NCI-H345 (cell line): ENCODE data around the gene PTPRN2.
"Not testable (repeated sequence)": the region's sequence is repeated elsewhere in the genome, so short reads cannot be mapped to it uniquely, and the experiment has no call there.

Experiments
- DNase-seq: peaks from one replicate; lab custom pipeline; 2025; lab: John Stamatoyannopoulos, UW

PTPRN2 gene

DNA sequence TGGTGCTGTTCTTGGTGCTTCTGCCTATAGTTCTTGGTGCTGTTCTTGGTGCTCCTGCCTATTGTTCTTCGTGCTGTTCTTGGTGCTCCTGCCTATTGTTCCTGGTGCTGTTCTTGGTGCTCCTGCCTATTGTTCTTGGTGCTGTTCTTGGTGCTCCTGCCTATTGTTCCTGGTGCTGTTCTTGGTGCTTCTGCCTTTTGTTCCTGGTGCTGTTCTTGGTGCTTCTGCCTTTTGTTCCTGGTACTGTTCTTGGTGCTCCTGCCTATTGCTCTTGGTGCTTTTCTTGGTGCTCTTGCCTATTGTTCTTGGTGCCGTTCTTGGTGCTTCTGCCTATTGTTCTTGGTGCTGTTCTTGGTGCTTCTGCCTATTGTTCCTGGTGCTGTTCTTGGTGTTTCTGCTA lies 71.1 kb downstream of the PTPRN2 start:
- no peak for DNase-seq

DNA sequence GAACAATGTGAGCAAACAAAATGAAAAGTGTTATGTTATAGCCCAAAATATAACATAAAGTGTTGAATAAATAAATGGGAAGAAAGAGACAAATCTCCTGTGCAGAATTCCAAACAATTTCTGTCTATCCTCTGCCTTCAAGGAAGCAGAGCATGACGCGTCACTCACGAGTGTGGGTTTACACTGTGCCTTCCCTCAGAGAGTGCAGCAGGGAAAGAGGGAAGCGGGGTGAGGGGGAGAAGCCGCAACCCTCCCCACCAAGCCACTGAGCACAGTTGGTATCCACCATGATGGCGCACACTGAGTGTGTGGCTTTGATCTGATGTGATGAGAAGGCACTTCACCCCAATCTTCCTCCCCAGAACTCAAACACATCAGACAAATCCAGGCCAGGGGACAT lies 74.8 kb downstream of the PTPRN2 start:
- no peak for DNase-seq

DNA sequence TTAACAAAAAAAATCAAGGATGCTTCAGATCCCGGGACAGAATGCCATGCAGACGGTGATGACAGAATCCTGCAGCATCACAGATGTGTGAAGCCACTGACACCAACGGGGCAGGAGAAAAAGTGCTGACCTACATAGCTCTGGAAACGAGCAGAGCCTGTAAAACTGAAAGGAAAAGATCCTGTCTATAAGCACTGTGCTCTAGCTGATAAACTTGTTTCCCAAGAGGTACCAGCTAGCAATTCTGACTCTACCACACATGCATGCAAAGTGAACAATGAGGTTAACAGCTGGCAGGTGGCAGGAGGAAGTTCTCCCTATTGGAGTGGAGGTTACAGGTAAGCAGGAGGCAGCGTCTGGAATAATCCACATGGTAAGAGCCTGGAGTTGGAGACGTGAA lies 75.6 kb downstream of the PTPRN2 start:
- no peak for DNase-seq

DNA sequence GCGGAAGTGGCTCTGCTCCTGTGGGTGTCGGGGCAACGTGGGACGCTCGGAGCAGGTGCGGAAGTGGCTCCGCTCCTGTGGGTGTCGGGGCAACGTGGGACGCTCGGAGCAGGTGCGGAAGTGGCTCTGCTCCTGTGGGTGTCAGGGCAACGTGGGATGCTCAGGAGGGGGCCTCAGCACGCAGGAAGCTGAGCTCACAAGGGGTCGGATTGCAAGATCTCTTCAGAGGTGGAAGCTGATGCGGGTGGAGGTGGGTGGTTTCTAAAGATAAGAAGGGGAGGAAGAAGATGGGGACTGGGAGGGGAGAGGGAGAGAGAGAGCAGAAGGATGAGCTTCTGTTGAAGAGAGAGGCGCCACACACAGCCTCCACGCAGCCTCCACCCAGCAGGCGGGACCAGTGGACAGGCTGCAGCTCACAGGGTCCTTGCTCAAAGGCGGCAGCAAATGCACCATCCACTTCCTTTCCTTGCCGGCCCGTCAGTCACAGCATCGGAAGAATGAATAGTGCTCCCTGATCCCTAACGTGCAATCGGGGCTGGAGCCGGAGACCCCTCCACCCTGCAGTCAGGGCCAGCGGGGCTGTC lies 78.7 kb downstream of the PTPRN2 start:
- no peak for DNase-seq

DNA sequence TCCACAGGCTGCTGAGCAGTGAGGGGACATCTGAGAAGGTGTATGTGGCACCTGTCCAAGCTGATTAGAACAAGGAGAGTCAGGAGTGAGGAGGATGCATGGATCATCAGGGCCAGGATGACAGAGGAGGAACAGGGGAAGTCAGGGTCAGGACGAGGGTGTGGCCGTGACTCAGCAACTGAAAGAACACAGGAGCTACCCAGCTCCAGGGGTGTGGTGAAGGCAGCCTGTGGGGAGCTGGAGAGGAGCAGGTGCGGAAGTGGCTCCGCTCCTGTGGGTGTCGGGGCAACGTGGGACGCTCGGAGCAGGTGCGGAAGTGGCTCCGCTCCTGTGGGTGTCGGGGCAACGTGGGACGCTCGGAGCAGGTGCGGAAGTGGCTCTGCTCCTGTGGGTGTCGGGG lies 79.3 kb downstream of the PTPRN2 start:
- not testable (repeated sequence) for DNase-seq

DNA sequence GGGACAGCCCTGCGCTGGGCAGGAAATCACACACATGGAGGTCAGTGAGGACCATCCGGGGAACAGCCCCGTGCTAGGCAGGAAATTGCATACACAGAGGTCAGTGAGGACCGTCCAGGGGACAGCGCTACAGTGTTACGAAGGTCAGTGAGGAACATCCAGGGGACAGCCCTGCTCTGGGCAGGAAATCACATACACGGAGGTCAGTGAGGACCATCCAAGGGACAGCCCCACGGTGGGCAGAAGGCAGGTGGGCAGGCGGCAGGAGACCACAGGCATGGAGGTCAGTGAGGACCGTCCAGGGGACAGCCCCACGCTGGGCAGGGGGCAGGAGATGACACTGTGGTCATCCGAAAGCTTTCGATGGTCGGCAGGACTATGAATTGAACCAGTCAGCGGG lies 79.7 kb downstream of the PTPRN2 start:
- DNase-seq: no peak

DNA sequence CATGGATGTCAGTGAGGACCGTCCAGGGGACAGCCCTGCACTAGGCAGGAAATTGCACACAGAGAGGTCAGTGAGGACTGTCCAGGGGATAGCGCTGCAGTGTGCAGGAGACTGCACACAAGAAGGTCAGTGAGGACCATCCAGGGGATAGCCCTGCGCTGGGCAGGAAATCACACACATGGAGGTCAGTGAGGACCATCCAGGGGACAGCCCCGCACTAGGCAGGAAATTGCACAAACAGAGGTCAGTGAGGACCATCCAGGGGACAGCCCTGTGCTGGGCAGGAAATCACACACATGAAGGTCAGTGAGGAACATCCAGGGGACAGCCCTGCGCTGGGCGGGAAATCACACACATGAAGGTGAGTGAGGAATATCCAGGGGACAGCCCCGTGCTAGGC lies 80.4 kb downstream of the PTPRN2 start:
- not testable (repeated sequence) for DNase-seq

DNA sequence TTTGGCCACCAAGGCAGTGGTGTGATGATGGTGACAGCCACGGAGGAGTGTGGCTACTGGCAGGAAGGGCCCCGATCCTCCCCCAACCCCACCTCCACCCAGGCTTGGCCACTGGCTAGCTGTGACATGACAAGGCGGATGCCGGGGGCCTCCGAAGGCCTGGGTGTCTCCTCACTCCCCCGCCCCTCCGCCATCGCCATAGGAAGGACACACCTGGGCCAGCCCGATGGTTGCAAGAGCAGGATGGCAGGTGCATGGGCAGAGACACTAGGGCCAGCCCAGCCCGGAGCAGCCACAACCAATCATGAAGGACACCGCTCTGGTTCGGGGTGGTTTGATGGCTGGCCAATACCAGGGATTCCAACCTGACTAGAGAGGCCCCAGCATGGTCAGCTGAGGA lies 81.0 kb downstream of the PTPRN2 start:
- no peak for DNase-seq

DNA sequence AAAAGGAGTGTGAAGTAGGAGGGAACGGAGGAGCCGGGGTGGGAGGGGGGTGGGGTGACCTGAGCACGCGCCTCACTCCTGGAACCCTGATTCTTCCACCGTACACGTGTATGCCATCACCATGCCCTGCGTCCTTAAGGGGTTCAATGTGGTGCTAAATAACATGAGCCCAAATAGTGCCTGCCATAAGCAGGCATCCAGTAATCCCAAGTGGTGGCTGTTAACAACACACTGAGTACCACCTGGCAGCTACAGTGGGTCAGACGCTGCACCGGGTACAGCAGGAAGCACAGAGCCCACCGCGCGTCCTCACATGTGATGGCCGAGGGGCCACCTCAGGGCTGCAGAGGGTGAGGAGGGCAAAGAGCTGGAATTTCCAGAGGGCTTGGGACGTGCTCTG lies 81.9 kb downstream of the PTPRN2 start:
- DNase-seq: no peak

DNA sequence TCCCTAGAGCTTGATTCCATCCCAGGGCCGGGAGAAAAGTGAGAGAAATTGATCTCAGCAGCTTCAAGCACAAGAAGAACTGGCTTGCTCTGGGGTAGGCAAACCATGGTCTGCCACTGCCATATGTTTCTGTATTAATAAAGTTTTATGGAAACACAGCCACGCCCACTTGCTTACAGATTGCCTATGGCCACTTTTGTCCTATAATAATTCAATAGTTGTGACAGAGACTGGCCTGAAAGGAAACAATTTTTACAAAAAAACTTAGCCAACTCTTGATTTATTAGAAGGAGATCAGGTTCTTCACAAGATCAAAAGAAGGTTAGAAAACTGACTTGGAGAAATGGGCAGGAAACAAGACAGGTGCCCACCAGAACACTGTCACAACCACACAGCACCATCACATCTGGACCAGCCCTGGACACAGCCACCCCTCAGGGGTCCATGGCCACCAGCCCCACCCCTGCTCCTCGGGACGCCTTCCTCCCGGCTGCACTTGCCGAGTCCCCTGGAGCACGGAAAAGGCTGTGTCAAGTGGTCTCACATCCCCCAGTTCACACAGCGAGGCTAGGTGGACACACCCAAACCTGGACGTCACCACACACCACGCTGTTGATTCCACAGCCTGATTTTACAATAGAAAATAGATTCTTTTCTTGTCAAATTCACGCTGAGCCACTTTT lies 85.4 kb downstream of the PTPRN2 start:
- no peak for DNase-seq

DNA sequence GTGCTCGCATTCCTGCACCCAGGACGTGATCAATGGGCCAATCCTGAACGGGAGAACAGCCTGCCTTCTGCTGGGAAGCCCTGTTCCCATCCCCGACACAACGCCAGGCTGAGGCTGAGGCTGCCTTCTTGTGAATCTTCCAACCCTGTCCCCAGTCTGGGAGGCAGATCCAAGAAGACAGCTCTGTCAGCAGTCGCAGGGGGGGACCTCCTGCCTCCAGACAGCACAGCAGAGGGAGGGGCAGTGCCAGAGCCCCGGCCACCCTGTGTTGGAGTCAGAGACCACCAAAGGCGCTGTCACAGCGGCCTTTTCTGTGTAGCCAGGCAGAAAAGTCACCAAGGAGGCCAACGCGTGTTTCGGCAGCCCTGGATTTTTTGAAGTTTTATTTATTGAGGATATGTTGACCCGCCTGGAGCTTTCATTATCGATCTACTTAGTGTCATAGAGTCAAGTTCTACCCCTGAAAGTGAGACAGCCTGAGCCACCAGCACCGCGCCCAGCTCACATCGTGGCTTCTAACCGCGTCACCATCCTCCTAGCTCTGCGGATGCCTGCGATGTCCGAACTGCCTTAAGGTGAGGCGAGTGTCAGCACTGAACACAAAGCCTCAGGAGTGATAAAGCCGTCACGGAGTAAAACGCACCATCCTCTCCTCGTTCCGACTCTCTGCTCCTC lies 86.1 kb downstream of the PTPRN2 start:
- no peak for DNase-seq

DNA sequence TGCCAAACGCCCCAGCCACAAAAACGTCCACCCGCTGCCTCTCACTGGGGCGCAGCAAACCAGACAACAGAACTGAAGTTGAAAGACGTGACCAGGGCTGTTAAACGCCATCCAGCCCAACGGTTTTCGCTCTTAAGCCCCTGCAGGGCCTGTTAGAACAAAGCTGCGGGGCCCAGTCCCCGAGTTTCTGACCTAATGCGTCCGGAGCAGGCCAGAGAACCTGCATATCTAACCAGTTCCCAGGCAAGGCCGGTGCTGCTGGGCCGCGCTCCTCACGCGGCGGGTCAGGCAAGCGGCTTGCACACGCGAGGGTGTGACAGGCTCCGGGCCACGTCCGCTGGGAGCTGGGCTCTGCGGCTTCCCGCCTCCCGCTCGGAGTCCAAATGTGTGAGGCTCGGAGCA lies 87.0 kb downstream of the PTPRN2 start:
- DNase-seq: peak; percentile 67

DNA sequence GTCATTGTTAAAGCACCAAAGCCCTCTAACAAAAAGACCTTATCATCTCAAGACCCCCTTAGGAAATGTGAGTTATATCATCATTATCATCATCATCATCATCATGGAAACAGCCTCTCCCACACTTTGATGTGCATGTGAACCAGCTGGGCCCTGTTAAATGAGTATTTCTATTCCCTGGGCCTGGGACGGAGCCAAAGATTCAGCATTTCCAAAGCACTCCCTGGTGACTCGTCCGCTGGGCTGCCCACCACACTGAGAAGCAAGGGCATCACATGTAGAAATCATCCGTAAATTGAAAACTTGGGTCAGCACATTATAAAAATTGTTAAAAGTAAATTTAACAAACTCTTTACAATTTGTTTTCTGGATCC lies 88.6 kb downstream of the PTPRN2 start:
- no peak for DNase-seq

DNA sequence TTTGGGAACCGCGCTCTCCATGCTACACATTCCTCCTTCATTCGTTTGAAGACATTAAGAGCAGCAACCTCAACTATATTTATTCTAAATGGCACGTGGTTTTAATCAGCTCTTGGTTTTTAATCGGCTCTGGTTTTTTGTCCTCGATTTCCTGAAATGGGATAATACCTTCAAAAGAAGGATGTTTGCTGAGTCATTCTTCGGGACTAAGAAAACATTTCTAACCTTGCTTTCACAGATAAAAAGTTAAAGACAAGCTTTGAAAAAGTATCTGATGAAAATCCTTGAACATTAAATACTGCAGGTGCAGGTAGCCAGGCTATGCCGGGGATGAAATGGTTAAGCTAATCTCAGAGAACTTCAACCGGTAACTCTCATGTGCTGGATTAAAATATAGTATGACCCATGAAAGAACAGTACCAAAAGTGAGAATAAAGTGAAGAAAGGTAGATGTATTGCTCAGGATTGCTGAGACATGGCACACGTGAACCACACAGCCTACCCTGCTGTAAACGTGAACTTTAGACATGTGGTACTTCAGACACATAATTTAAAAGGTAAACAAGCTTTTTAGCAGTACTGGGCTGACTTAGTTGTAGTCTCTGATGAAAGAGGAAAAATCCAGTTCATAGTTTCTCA lies 89.1 kb downstream of the PTPRN2 start:
- no peak for DNase-seq

DNA sequence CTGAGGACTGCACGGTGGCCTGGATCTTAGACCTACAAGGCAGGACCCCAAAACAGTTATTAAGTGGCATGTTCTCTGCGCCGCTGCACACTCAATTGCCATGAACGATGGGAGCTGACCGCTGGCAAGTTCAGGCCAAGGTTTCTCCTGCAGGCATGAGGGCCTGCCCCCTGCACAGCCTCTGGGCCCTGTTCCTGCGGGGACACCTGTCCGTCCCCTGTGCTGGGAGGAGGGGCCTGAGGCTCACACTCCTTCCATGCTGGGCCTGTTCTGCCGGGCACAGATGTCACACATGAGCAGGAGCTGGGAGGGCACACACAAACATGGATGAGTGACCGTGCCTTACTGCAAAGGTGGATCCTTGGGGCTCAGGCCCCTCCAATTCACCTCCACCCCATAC lies 90.0 kb downstream of the PTPRN2 start:
- DNase-seq: no peak

DNA sequence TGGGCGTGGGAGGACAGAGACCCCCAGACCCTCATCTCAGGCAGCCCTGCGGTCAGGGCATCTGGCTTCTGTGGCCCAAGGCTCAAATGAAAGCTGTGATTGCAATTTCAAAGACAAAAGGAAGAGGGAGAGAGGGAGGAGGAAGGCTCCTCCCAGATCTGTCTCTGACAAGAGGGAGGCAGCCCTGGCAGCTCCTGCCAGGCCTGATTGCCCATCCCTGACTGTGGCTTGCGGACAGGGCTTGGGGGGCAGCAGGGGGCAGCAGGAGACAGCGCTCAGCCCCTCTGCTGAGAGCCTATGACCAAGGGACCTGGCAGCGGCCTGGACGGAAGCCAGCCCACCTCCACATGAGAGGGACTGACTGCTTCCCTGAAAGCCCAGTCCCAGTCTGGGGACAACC lies 91.8 kb downstream of the PTPRN2 start:
- peak; percentile 76 for DNase-seq

DNA sequence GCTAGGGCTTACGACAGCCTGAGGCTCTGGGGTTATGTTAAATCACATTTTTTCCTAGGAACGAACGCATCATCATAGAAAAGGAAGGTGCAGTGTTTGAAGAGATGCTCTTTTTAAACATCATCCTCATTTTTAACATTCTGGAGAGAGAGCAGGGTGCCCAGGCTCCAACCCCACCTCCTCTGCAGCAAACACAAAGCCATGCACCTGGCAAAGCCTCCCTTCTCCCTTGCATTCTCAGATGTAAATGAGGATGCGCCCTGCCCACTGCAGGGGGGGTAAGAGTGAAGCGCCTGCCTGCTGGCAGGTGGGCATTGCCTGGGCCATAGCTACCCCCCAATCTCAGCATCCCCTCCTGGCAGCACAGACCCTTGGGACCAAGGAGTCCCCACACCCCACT lies 92.4 kb downstream of the PTPRN2 start:
- peak; percentile 73 for DNase-seq

DNA sequence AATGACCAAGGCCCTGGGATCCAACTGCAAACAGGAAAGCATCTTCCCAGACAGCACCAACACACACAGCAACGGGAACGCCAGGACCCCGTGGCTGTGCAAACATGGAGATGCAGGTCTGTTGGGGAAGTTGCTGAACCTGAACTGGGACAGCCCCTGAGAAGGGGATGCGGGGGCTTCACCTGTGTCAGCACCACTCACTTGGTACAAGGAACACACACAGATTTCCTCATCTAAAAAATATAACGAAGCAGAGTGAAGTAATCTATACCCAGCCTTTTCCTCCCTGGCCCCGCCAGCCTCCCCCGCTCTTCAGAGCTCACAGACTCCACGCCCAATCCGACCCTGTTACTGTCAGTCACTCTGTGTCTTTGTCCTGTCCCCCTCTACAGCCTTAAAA lies 93.0 kb downstream of the PTPRN2 start:
- DNase-seq: no peak

DNA sequence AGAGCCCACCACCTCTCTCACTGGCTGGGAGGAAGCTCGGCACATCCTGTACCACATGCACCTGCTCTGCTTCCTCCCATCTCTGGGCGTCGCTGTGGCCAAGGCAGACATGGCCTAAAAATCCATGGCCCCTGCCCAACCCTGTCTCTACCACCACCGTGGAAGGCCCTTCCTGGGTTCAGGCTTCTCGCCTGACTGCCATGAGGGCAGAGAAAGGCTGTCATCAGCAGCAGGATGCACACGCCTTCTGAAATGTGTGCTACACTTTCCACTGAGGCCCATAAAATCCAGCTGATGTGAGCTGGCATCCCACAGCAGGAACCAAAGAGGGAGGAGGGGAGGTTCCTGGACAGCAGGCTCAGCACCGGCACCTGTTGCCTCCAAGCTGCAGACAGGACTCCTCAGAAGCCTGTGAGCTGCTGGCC lies 93.4 kb downstream of the PTPRN2 start:
- DNase-seq: no peak

DNA sequence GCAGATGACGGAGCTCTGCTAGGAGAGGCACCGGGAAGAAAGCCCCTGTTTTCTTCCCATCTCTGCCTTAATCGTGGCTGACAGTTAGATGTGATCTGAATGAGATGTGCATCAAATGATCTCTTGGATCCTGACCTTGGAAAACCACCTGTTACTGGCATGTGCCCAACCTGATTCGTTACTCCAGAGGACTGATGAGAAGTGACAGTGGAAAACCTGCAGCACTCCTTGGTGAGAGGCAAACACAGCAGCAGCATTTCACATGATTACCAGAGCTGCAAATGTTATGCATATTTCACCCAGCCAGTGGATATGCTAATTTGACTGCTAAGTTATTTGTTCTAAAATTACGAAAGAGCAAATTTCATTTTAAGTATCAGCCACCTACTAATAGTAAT lies 95.3 kb downstream of the PTPRN2 start:
- DNase-seq: no peak

DNA sequence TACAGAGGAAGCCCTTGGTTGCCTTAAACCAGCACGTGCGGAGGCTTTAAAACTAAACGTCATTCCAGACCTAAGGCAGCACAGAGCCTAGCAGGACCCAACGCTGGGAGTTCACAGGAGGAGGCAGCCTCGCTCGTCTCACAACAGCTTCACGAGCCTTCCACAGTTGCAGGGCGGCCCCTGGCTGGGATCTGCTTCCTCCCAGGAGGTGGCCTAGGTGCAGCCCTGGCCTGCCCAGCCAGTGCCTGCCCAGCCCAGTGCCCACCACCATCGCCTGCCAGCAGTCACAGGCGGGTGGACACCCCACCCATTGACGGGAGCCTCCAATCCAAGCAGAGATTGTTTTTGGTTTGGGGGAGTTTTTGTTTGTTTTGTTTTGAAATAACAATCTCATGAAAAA lies 96.5 kb downstream of the PTPRN2 start:
- no peak for DNase-seq

DNA sequence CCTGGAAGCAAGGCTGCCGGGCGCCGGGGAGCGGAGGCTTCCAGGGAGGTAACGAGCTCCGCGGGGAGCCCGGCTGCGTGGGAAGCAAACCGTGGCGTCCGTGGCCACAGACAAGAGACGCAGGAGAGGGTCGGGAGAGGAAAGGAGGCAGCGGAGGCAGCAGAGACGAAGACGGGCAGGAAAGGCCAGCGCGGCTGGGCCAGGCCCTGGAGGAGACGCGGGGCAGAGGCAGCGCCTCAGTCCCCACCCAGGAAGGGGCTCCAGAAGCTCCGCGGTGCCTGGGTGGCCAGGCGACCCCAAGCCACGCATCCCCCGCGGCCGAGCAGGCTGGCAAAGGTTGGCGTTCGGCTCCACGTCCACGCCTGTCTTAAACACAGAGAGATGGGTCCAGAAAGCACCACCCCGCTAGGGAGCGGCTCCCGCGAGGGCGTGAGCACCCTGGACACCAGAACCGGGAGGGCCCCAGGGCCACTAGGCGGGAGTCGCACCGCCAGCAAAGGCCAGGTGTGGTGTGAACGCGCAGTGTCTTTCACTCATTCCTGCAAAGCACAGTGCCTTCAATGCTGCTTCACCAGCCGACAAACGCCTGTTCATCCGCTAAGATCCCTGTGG lies 97.3 kb downstream of the PTPRN2 start:
- no peak for DNase-seq
